Peyer's patch (tissue), 4 donors: ENCODE results near the gene SIN3B. TPM values are rescaled to one million over a fixed set of nuclear protein-coding genes. Genes with fewer than 3 reads are reported as not detected.
"Not testable (repeated sequence)": the region's sequence is repeated elsewhere in the genome, so short reads cannot be mapped to it uniquely, and the experiment has no call there.

Experiments
- DNase-seq, 3 donors: peaks; one replicate each; pipeline ENCODE4 v3.0.0-alpha.2; 2017 to 2019
- H3K27ac ChIP-seq, 4 donors: fragments of 200-600 bp; sonication (generic); one replicate each; pipeline ENCODE4 v1.5.1; 2016 to 2019
- H3K27me3 ChIP-seq, 2 donors: fragments of 200-600 bp; sonication (generic); one replicate each; pipeline ENCODE4 v1.5.1; 2019
- H3K36me3 ChIP-seq, 3 donors: fragments of 200-600 bp; sonication (generic); one replicate each; pipeline ENCODE4 v1.5.1; 2016 to 2019
- H3K4me1 ChIP-seq, 4 donors: fragments of 200-600 bp; sonication (generic); one replicate each; pipeline ENCODE4 v1.5.1; 2016 to 2019
- H3K4me3 ChIP-seq, 4 donors: fragments of 200-600 bp; sonication (generic); 1 replicate in 3 of 4; 2 replicates in 1 of 4; pipeline ENCODE4 v1.5.1; 2016 to 2019; ENCODE audit warnings: mild to moderate bottlenecking in 1 of 4
- H3K9me3 ChIP-seq, 4 donors: fragments of 200-600 bp; sonication (generic); one replicate each; pipeline ENCODE4 v1.5.1; 2016 to 2019; ENCODE audit warnings: mild to moderate bottlenecking in 1 of 4
- CTCF ChIP-seq, 6 experiments: fragments of 450-650 bp in 4 of 6; fragments of 200-600 bp in 2 of 6; sonication (generic) in 1 of 6; IDR thresholded peaks; one replicate each; pipeline ENCODE4 v1.5.1; 2017 to 2019; ENCODE audit warnings: antibody characterized with exemption in 6 of 6, mild to moderate bottlenecking in 3 of 6, moderate library complexity in 1 of 6
- POLR2A ChIP-seq, 2 donors: fragments of 450-650 bp; IDR thresholded peaks; one replicate each; pipeline ENCODE4 v1.5.1; 2017; ENCODE audit warnings: antibody characterized with exemption in 2 of 2, mild to moderate bottlenecking in 2 of 2, moderate library complexity in 2 of 2
- total RNA-seq, 4 donors: library from RNA; depleted of rRNA; stranded (reverse); fragments of >200 nt; gene quantifications; one replicate each; pipeline ENCODE4 v1.1.0, GENCODE V29; 2016

SIN3B gene
- total RNA-seq, 4 donors from 2014 or later, result 32.4 to 459 (median 86.2) TPM

GRCh38 chr19:16797876-16798275, 31.3 kb upstream of the SIN3B start:
- H3K4me1 ChIP-seq, result no peaks in the 10 kb centered on the region
- TF ChIP-seq POLR2A (IDR thresholded peaks at IDR 0.05), result no peak
- H3K36me3 ChIP-seq, result no peaks in the 10 kb centered on the region
- no peak overlapping the region for H3K27ac ChIP-seq
- DNase-seq, result no peak
- no peaks in the 10 kb centered on the region for H3K27me3 ChIP-seq
- H3K4me3 ChIP-seq, result no peak overlapping the region
- H3K9me3 ChIP-seq, result peaks cover 0 to 6% (median 2%) of the 10 kb centered on the region in 4 donors

GRCh38 chr19:16798326-16798725, 30.9 kb upstream of the SIN3B start:
- H3K27ac ChIP-seq, H3K27me3 ChIP-seq, H3K9me3 ChIP-seq, H3K4me1 ChIP-seq, DNase-seq, H3K4me3 ChIP-seq, H3K36me3 ChIP-seq: not testable (repeated sequence)

- Histone ChIP-seq H3K27ac (no peak overlapping the region), H3K4me3 (no peak overlapping the region), H3K36me3 (no peaks in the 10 kb centered on the region), H3K4me1 (no peaks in the 10 kb centered on the region), H3K27me3 (no peaks in the 10 kb centered on the region), H3K9me3 (peaks cover 0 to 6% (median 2%) of the 10 kb centered on the region in 4 donors)
- no peak for TF ChIP-seq CTCF (IDR thresholded peaks at IDR 0.05)
- no peak for TF ChIP-seq POLR2A (IDR thresholded peaks at IDR 0.05)
- no peak for DNase-seq
These were observed 29.5 kb upstream of the SIN3B start for GRCh38 chr19:16799740-16800139.

- Histone ChIP-seq H3K4me3 (no peak overlapping the region), H3K36me3 (no peaks in the 10 kb centered on the region), H3K9me3 (no peaks in the 10 kb centered on the region), H3K27ac (no peak overlapping the region), H3K4me1 (no peaks in the 10 kb centered on the region), H3K27me3 (no peaks in the 10 kb centered on the region)
- no peak for DNase-seq
- TF ChIP-seq POLR2A (IDR thresholded peaks at IDR 0.05) (no peak), CTCF (IDR thresholded peaks at IDR 0.05) (no peak)
These were observed 27.6 kb upstream of the SIN3B start for GRCh38 chr19:16801600-16802013.

GRCh38 chr19:16804176-16804575, 25.0 kb upstream of the SIN3B start:
- TF ChIP-seq POLR2A (IDR thresholded peaks at IDR 0.05) (no peak), CTCF (IDR thresholded peaks at IDR 0.05) (no peak)
- H3K9me3 ChIP-seq, result no peaks in the 10 kb centered on the region
- DNase-seq, result no peak
- H3K27ac ChIP-seq, result no peak overlapping the region
- no peaks in the 10 kb centered on the region for H3K27me3 ChIP-seq
- H3K4me1 ChIP-seq, result no peaks in the 10 kb centered on the region
- H3K4me3 ChIP-seq, result no peak overlapping the region
- no peaks in the 10 kb centered on the region for H3K36me3 ChIP-seq

GRCh38 chr19:16807549-16808284, 21.5 kb upstream of the SIN3B start:
- Histone ChIP-seq H3K36me3 (no peaks in the 10 kb centered on the region), H3K9me3 (no peaks in the 10 kb centered on the region), H3K27ac (no peak overlapping the region), H3K4me3 (no peak overlapping the region), H3K27me3 (no peaks in the 10 kb centered on the region), H3K4me1 (no peaks in the 10 kb centered on the region)
- TF ChIP-seq POLR2A (IDR thresholded peaks at IDR 0.05), result no peak
- TF ChIP-seq CTCF (IDR thresholded peaks at IDR 0.05), result no peak
- no peak for DNase-seq
